NCI-H774 (cell line): ENCODE data around the gene PUS7L.
"Not testable (repeated sequence)": the region's sequence is repeated elsewhere in the genome, so short reads cannot be mapped to it uniquely, and the experiment has no call there.

ENCODE experiments used
- DNase-seq: peaks from one replicate; lab custom pipeline; 2025; lab: John Stamatoyannopoulos, UW

The PUS7L gene, protein sequence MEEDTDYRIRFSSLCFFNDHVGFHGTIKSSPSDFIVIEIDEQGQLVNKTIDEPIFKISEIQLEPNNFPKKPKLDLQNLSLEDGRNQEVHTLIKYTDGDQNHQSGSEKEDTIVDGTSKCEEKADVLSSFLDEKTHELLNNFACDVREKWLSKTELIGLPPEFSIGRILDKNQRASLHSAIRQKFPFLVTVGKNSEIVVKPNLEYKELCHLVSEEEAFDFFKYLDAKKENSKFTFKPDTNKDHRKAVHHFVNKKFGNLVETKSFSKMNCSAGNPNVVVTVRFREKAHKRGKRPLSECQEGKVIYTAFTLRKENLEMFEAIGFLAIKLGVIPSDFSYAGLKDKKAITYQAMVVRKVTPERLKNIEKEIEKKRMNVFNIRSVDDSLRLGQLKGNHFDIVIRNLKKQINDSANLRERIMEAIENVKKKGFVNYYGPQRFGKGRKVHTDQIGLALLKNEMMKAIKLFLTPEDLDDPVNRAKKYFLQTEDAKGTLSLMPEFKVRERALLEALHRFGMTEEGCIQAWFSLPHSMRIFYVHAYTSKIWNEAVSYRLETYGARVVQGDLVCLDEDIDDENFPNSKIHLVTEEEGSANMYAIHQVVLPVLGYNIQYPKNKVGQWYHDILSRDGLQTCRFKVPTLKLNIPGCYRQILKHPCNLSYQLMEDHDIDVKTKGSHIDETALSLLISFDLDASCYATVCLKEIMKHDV

DNA sequence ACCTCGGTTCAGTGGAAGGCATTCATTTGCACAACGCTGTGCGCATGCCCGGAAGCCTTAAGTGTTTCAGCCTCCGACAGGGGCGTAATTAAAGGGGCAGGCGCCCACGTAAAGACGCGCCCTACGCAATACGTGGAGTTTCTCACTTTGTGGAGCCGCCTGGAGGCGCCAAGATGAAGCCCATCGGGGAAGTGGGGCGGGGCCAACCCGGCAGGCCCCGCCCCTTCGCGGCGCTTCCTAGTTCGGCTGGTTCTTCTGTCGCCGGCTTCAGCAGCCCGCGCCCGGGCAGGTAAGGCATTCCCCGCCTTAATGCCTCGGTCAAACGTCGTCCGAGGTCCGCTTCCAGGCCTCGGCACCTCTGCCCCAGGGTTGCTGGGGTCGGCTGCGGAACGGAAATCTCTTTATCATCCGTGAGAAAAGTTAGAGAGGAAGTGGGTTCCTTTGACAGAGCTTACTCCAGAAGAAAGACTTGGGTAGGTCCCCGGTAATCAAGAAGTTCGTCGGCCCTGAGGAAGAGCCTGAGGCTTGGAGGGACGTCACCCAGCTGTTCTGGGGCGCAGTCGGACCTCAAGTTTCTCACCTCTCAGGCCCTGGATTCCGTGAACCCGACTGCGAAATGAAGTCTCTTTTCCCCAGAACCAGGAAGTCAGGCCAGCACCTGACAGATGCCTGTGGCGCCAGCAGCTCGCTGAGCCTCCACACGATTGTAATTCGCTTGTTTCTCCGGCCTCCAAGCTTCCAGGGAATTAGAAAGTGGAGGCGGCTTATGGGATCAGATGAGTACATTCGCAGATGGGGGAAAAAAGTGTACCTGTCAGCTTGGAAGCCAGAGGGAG is at the start of gene PUS7L, which contains the start of gene IRAK4:
TSS of gene PUS7L (minus strand) at position 63 of the 836 bp plus-strand sequence. CDS start 3,545 bp downstream, outside the sequence.
TSS of gene IRAK4 (plus strand) at position 224 of the 836 bp plus-strand sequence. CDS start 9,161 bp downstream, outside the sequence.
- peak; percentile 99 for DNase-seq

DNA sequence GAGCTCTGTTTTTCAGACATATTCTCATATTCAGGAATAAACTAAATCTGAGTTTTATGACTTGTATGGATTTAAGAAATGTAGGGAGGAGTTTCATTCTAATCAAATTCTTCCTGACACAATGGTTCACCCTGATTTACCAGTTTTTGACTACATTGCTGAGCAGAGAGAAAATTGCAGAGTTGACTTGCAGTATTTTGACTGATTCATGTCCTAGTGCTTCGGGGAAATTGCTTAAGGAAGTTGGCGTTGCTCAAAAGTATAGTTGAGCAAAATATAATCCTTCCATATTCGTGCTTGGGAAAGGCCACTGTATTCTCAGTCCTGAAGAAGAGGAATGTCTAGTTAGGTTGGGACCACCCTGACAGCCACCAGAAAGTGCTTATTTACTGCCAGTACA is 48.8 kb upstream of the PUS7L start:
- DNase-seq, result no peak

DNA sequence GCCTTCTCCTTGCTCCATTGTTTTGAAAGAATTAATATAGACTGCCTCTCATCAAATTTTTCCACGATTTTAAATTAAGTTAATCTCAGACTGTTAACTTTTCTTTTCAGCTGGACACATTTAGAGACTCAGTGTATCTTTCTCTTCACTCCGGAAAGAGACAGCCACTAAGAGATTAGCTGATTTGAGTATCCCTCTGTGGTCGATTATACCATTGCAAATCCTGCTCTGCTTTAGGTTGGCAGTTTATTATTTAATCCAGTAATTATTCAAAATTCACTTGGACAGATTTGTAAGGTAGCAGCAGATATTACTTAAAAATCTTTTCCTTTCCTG is 48.1 kb upstream of the PUS7L start:
- no peak for DNase-seq

DNA sequence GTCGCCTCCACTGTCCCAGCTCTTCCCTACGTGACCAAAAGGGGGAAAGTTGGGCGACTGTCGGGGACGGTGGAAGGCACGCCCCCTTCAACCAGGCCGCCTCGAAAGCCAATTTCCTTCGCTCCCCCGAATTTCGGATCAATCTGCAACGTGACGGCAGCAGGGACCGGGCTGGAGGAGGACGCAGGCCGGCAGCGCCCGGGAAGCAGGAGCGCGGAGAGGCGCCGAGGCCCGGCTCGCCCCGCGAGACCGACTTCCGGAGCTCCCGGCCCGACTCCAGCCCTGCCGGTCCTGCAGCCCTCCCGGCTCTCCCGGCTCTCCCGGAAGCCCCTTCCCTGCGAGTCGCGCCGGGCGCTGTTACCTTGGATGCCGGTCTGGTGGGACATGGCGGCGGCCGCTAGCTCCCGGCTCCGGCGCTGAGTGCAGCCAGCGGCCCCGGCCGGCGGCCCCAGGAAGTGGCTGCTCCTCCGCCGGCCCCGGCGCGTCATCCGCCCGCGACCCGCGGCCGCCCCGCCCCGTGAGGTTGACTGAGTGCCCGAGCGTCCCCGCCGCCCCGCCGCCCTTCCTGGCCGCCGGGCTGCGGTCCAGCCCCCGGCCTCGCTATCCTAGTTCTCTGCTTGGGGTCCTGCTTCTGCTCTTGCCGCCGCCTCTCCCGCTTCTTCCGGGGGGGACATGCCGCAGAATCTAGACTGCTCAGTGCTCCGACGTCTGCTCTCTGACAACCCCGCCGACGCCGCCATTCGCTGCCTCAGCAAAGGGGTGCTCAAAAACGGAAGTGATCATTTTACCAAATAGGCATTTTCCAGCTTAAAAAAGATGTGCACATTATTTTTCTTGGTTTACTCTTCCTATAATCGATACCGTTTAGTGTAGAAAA is 47.5 kb upstream of the PUS7L start, which contains the start of gene TWF1:
TSS of gene TWF1 (minus strand) at position 458 of the 877 bp plus-strand sequence. CDS start at position 386, 72 bp downstream.
- DNase-seq, result peak; percentile 82

DNA sequence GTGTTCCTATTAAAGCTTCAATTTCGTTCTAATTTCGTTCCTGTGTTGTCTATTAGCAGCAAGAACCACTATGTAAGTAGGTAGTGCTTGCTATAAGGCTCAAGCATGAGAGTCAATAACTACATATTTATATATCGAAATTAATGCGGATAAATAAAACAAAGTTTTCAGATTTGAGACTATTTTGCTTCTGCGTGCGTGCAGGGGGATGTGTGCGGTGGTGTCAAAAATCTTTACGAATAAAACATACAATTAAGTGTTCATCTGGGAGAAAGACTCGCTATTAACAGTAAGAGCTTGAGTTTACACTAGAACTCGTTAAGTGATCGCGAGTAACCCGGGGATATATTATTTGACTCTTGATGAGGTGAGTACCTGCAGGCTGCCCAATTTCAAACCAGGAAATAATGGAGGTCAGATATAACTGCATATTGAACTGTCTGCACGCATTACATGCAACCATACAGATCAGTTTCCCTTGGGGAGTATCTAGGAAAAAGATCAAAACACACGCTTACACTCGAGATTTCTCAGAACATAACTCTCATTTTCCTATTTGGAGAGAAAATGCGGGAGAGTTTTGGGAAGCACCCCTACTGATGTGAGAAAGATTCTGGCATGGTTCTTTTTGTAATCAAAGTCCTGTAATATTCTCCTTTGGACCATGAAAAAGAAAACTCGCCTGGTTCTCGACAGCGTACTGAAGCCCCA is 46.7 kb upstream of the PUS7L start:
- no peak for DNase-seq

DNA sequence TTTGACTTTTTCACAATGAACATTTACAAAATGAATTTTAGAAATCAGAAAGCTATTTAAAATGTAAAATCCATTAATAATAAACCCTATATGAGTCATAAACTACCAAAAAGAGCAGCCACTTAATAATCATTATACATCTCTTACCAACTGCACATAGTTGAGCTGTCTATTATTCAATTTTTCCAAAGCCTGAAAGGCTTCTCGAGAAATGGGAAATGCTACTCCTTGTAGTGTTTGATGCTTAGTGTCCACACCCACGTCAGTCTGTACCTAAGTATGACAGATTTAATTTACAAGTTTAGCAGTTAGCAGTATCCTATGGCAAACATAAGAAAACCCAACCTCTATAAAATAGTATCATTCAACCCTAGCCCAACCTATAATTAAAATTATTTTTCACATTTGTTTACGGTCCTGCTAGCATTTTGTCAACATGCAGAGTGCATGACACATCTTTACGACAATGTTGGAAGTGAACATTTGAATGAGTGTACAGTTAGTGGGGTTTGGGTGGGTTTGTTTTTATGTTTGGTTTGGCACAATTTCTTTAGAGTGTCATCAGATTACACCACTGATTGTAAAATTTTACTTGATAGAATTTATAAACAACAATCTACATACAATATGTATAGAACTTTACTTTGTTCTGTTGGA is 39.1 kb upstream of the PUS7L start:
- DNase-seq, result no peak

DNA sequence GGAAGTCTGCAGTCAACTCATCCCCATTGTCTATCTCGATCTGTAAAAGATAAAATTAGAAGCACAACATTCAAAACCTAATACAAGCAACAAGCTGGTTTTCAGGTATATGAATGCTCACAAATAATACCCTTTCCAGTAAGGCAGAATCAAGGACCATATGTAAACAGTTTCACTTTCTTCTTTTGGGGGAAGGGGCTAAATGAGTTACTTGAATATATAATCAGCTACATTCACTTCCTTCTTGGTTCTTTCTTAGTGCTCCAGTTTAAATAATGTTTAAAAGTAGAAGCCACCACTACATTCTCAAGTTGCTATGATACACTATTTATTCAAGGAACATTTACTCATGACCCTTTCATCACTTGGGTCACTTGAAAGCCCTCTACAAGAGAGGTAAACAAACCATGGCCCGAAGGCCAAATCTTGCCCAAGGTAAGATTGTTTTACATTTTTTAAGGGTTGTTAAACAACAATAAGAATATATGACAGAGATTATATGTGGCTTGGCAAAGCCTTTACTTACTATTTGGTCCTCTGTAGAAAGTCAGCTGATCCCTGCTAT is 37.2 kb upstream of the PUS7L start:
- no peak for DNase-seq

DNA sequence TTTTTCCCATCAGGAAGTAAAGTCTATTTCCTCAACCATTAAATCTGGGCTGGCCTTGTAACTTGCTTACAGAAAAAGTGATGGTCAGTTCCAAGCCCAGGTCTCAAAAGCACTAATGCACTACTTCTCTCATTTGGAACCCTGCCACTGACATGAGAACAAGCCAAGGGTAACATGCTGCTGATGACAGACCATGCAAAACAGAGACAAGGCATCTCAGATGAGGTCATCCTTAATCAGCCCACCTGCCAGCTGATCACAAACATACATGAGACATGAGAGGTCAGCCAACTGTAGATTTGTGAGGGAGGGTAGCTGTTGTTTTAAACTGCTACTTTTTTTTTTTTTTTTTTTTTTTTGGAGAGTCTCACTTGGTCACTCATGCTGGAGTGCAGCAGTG is 31.4 kb upstream of the PUS7L start:
- DNase-seq, result no peak

DNA sequence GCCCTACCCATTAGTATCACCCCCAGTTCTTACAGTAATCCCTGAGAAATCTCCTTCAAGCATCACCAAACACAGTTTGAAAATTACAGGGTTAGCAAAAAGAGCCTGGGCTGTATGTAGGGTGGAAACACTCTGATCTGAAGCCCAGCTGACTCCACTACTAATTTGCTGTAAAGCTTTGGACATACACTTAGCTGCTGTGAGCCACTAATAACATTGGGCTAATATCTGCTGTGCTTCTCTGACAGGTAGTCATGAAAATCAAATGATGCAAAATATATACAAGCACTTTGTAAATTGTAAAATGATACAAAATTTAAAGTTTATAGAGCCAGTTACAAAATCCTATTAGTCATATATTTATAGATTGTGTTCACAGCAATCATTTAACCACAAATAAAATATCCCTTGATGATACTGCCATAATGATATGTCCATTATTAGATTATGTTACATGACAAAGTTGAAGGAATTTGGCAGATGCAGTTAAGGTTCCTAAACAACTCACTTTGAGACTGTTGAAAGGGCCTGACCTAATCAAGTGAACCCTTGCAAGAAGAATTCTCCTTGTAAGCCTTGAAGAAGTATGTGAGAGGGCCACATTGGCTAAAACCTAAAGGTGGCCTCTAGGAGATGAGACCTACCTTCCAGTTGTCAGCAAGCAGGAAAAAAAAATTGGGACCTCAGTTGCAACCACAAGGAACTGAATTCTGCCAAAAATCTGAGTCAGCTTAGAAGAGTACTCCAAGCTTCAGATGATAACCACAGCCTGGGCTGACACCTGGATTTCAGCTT is 28.5 kb upstream of the PUS7L start:
- DNase-seq, result no peak

DNA sequence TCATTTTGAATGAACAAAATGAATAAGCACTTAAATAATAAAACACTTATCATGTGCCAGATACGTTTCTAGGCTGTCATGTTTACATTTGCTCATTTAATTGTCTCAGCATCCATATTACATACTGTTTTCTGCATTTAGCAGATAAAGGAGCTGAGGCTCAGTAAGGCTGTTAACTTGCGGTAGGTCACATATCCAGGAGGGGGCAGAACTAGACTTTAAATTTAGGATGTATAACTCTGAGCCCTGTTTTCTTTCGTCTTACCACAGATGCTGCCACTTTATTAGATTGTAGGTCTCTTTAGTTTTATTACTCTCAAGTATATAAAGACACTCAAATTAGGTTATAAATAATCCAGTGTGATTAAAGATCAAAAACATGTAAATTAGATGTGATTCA is 17.9 kb upstream of the PUS7L start:
- no peak for DNase-seq

DNA sequence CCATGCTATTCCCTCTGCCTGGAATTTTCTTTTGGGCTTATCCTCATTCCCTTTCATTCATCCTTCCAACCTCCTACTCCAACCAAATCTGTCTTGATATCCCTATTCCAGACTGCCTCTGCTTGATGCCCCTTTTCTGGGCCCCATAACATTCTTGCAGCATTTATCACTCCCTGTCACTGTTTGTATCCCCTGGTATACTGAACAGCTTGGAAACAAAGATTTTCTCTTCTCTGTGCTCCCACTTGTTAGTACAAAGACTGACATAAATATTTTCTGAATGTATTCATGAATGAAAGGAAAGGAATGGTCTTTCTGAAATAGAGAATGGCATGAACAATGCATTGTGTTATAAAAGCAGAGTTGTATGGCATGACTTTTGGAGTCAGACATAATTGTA is 7.7 kb upstream of the PUS7L start:
- no peak for DNase-seq

DNA sequence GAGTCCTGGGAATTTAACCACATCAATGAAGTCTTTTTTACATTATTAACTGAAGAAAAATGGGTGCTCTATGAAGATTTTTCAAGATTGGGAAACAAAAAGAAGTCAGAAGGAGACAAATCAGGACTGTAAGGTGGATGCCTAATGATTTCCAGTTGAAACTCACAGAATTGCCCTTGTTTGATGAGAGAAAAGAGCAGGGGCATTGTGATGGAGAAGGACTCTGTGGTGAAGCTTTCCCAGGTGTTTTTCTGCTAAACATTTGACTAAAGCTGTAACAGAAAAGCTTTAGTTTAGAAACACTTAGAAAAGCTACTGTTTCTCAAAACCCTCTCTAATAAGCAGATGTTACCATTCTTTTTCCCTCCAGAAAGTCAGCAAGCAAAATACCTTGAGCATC is 5.9 kb upstream of the PUS7L start:
- no peak for DNase-seq

DNA sequence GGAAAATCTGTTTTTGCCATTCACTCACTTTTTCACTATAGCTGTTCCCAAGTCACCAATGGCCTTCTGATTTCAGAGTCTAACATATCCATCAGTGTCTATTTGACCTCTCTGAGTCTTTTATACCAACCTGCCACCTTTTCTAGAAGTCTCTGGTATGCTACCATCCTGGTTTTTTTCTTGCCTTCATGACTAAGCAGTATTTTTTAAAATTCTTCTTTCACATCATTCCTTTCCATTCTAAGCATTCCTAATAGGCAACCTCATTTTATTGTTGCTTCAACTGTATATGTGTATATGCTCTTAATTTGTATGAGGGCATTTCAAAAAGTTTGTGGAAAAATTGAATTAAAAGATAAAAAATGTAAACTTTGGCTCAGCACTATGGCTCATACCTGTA is 5.2 kb upstream of the PUS7L start:
- DNase-seq, result no peak

DNA sequence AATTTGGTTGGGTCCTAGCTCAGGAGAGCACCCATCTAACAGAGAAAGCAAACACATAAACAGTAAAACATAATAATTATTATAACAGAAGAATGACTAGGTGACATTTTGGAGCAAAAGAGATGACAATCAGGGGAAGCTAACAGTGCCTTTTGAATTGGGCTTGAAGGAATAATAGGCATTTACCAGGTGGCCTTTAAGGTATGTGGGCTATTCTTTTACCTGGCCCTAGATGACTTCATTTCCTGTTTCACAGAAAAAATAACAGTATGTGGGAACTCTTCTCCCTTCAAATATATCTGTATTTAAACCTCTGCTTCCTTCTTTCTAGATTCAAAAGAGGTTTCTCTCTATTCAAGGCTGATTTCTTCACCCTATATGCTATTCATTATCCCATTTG is 4.0 kb upstream of the PUS7L start:
- DNase-seq, result no peak

DNA sequence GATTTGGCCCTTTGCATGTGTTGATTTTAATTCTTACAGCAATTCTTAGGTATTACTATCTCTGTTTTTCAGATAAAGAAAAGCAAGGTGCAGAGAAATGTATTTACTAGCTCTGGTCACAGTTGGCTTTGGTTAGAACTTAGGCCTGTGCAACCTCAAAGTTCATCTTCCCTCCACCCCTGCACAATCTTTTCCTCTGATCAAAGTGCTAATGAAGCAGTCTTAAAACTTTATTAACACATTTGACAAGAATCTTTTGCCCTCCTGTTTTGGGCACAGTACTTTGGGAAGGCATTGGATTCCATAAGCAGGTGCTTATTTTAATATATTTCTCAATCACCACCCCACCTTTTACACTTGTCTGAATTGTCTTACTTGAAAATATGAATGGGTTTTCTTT is 2.9 kb upstream of the PUS7L start:
- DNase-seq, result no peak

DNA sequence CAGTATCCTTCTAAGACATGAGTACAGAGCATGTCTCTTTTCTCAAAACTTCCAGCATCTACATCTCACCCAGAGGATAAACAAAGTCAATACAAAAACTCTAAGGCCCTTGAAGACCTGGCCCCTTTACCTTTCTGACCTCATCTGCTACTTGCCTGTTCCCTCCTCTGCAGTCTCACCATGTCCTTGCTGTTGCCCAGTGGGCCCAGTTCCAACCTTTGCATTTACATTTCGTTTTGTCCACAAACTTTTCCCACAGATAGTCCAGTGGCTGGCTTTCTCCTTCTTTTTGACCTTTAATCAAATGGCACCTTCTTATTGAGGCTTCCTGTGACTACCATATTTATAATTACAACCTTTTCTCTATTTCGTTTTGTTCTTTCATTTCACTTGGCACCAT is 1.8 kb upstream of the PUS7L start:
- DNase-seq, result no peak

DNA sequence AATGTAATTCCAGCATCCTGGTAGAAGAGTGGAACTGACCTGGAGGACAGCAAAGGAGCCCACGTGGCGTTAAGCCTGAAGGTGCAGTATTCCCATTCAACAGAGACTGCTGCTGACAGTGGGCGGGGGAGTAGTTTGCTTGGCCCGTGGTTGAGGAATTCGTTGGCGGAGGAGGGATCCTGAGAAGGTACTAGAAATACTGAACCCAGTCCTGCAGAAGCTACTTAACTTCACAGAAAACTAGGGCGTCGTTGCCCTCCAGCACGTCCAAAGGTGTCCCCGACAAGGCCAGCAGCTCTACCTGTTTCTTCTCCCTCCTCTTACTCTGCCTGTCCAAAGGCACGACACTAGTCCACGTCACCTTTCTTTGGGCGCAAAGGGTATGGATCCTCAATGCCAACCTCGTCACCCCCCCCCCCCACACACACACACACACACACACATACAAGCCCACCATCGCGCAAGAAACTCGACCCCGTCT is 303 bp downstream of the PUS7L start:
- DNase-seq, result no peak

DNA sequence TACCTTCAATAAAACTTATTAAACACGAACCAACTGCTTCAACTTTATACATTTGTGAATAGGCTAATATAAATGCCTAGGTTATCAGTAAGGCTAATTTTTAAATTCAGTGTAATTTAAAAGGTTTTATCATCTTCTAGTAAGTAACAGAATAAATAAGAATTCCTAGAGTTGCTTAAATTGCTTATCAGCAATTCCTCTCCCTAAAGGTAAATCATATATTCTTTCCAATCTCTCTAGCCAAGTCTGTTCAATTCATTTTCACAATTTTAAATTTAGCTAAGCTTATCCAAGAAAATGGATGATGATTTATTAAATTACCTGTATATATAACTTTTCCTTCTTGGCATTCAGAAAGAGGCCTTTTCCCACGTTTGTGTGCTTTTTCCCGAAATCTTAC is 4.6 kb downstream of the PUS7L start:
- no peak for DNase-seq

DNA sequence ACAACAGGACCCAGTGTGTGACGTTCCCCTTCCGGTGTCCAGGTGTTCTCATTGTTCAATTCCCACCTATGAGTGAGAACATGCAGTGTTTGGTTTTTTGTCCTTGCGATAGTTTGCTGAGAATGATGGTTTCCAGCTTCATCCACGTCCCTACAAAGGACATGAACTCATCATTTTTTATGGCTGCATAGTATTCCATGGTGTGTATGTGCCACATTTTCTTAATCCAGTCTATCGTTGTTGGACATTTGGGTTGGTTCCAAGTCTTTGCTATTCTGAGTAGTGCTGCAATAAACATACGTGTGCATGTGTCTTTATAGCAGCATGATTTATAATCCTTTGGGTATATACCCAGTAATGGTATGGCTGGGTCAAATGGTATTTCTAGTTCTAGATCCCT is 7.2 kb downstream of the PUS7L start:
- not testable (repeated sequence) for DNase-seq
